PC-9 (cell line): Measurements from ENCODE around the gene ZNF618. TPM values are rescaled to one million over a fixed set of nuclear protein-coding genes. Genes with fewer than 3 reads are reported as not detected.

Experiments
- BruUV-seq: library from RNA; stranded (reverse); fragments of 400-500 nt; replicated peaks from 2 replicates; lab custom pipeline; 2021; lab: Mats Ljungman, UMichigan
- CTCF ChIA-PET: fragments of 300-600 bp; sonication (Branson Sonifier 250); formaldehyde crosslinking; loops from one replicate; lab custom pipeline; 2022; ENCODE audit warnings: antibody characterized with exemption; lab: Charles Lee
- POLR2A ChIA-PET: fragments of 300-600 bp; sonication (Branson Sonifier 250); formaldehyde crosslinking; loops from one replicate; lab custom pipeline; 2022; ENCODE audit warnings: antibody characterized with exemption; ENCODE audit not compliant: unreplicated experiment; lab: Charles Lee
- DNase-seq, 2 experiments: peaks; one replicate each; pipeline versions ENCODE4 v3.0.0 to v3.0.0-alpha.2; 2015 to 2022; ENCODE audit warnings: mixed read lengths in 1 of 2
- H2AFZ ChIP-seq: fragments of 200-600 bp; sonication (generic); 2 replicates; pipeline ENCODE4 v1.8.1; 2017; ENCODE audit warnings: antibody characterized with exemption
- H3F3A ChIP-seq: fragments of 200-600 bp; sonication (generic); 2 replicates; pipeline ENCODE4 v1.8.1; 2017; ENCODE audit warnings: antibody characterized with exemption, mild to moderate bottlenecking, low read depth; ENCODE audit not compliant: insufficient read depth
- H3K27ac ChIP-seq: fragments of 200-600 bp; sonication (generic); 2 replicates; pipeline ENCODE4 v1.6.1; 2016; ENCODE audit warnings: mixed run types
- H3K27me3 ChIP-seq: fragments of 200-600 bp; sonication (generic); 2 replicates; pipeline ENCODE4 v1.6.1; 2016; ENCODE audit warnings: low read depth, mixed run types; ENCODE audit not compliant: insufficient read depth
- H3K36me3 ChIP-seq: fragments of 200-600 bp; sonication (generic); 2 replicates; pipeline ENCODE4 v1.6.1; 2016; ENCODE audit warnings: low read depth, mixed run types
- H3K4me1 ChIP-seq: fragments of 200-600 bp; sonication (generic); replicated peaks from 2 replicates; pipeline ENCODE4 v1.6.1; 2016; ENCODE audit warnings: mixed run types; ENCODE audit not compliant: insufficient read depth
- H3K4me2 ChIP-seq: fragments of 200-600 bp; sonication (generic); 2 replicates; pipeline ENCODE4 v1.6.1; 2017; ENCODE audit warnings: mixed run types
- H3K4me3 ChIP-seq: fragments of 200-600 bp; sonication (generic); 2 replicates; pipeline ENCODE4 v1.6.1; 2016; ENCODE audit warnings: mixed run types
- H3K79me2 ChIP-seq: fragments of 200-600 bp; sonication (generic); 2 replicates; pipeline ENCODE4 v1.6.1; 2017; ENCODE audit warnings: low read depth, mixed run types
- H3K9me2 ChIP-seq: fragments of 200-600 bp; sonication (generic); 2 replicates; pipeline ENCODE4 v1.8.1; 2017; ENCODE audit warnings: mild to moderate bottlenecking; ENCODE audit not compliant: insufficient read depth
- H3K9me3 ChIP-seq: fragments of 200-600 bp; sonication (generic); 2 replicates; pipeline ENCODE4 v1.8.1; 2016; ENCODE audit warnings: low read depth; ENCODE audit not compliant: insufficient read depth
- H4K20me1 ChIP-seq: fragments of 200-600 bp; sonication (generic); 2 replicates; pipeline ENCODE4 v1.8.1; 2017; ENCODE audit not compliant: insufficient read depth
- EZH2 ChIP-seq: fragments of 200-600 bp; sonication (generic); IDR thresholded peaks from 2 replicates; pipeline ENCODE4 v1.8.0; 2017; ENCODE audit warnings: antibody characterized with exemption, low read depth
- intact Hi-C: fragments of 100-400 bp; cut with micrococcal nuclease; formaldehyde crosslinking; loops from one replicate; pipeline ENCODE4 v1.10.0; 2022; ENCODE audit not compliant: unreplicated experiment
- total RNA-seq: library from RNA; stranded (reverse); gene quantifications from 2 replicates; pipeline ENCODE4 v1.2.3, GENCODE V29; 2021
- TF ChIP-seq, protein P1 (sequence below): fragments of 200-600 bp; sonication (generic); conservative IDR thresholded peaks from 2 replicates; pipeline ENCODE4 v1.6.1; 2017; ENCODE audit warnings: mixed run types, antibody characterized with exemption, mild to moderate bottlenecking, moderate library complexity

The ZNF618 gene
- total RNA-seq, 1 experiment from 2014 or later = 0.20 TPM

DNA sequence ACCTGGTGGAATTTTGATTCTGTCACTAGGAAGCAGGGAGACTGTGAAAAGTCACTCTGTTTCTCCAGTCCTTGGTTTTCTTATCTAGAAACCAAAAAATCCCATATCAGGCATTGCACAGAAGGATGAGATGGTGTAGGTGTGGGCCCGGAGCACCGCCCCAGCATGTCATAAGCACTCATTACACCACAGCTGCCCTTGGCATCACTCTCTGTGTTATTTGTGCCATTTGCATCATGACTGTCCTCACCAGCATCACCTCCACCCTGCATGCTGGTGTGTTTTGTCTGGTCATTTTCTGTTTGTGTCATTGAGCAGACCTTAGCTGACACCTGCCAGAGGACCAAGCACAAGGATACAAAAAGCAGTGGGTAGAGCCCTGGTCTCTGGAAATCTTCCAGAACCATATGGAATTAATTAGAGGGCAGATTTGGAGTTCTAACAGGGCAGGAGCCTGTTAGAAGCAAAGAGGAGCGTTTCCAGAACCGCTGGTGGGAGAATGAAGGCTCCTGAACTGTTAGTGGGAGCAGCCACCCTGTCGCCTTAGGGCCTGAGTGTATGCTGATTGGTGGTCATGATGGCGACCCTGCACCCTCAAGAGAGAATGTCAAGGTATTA, 102.7 kb downstream of the ZNF618 start:
- Histone ChIP-seq H3K27ac (no peak overlapping the region), H3K9me3 (no peaks in the 10 kb centered on the region), H3K79me2 (no peaks in the 10 kb centered on the region), H3K27me3 (peaks cover 81% of the 10 kb centered on the region), H4K20me1 (no peaks in the 10 kb centered on the region), H3K4me2 (no peak overlapping the region), H3K4me3 (no peak overlapping the region), H2AFZ (no peak overlapping the region), H3K36me3 (no peaks in the 10 kb centered on the region), H3K4me1 (no peaks in the 10 kb centered on the region), H3K9me2 (no peaks in the 10 kb centered on the region), H3F3A (no peaks in the 10 kb centered on the region)
- intact Hi-C loops = no loop called here
- no TSS peak for BruUV-seq
- no peak for TF ChIP-seq EZH2
- TF ChIP-seq, protein P1, sequence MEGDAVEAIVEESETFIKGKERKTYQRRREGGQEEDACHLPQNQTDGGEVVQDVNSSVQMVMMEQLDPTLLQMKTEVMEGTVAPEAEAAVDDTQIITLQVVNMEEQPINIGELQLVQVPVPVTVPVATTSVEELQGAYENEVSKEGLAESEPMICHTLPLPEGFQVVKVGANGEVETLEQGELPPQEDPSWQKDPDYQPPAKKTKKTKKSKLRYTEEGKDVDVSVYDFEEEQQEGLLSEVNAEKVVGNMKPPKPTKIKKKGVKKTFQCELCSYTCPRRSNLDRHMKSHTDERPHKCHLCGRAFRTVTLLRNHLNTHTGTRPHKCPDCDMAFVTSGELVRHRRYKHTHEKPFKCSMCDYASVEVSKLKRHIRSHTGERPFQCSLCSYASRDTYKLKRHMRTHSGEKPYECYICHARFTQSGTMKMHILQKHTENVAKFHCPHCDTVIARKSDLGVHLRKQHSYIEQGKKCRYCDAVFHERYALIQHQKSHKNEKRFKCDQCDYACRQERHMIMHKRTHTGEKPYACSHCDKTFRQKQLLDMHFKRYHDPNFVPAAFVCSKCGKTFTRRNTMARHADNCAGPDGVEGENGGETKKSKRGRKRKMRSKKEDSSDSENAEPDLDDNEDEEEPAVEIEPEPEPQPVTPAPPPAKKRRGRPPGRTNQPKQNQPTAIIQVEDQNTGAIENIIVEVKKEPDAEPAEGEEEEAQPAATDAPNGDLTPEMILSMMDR = no peak
- DNase-seq = peak in 1 of 2 experiments; percentile 8
- ChIA-PET CTCF (no interaction called here), POLR2A (no interaction called here)

DNA sequence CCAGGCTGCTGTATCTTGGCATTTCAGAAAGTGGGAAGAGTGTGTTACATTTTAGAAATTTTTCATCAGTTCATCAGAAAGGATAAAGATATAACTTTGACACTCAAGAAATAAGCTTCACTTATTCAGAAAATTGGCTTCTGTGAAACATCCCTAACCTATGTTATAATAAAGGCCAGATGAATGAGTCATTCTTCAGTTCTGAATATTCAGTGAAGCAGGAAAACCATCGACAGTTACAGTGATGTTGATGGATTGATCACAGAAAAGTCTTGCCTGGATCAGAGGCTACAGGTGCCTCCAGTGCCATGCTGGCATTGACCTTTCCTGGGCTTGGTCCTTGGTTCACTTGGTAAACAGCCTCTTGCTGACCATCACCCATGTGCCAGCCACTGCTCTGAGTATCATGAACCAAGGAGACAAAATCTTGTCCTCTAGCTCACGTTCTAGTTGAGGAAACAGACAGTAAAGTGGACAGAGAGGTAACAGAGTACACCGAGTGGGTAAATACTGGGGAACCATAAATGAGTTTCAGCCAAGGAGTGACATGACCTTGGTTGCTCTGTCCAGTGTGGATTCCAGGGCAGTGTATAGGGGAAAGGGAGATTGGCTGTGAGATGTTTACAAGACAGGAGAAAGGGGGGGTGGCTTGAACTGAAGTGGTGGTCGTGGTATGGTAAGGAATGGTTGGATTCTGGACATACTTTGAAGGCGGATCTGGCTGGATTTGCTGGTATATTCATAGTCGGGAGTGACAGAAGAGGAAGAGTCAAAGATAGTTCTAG, 103.4 kb downstream of the ZNF618 start:
- no peak overlapping the region for H3K4me2 ChIP-seq
- no peaks in the 10 kb centered on the region for H3K79me2 ChIP-seq
- no peaks in the 10 kb centered on the region for H3K9me3 ChIP-seq
- no peak for DNase-seq
- H3K4me1 ChIP-seq = no peaks in the 10 kb centered on the region
- peaks cover 87% of the 10 kb centered on the region for H3K27me3 ChIP-seq
- no TSS peak for BruUV-seq
- TF ChIP-seq, protein P1 = no peak
- no peak for TF ChIP-seq EZH2
- POLR2A ChIA-PET = no interaction called here
- H3F3A ChIP-seq = no peaks in the 10 kb centered on the region
- H3K4me3 ChIP-seq = no peak overlapping the region
- CTCF ChIA-PET = no interaction called here
- intact Hi-C loops = no loop called here
- H3K27ac ChIP-seq = no peak overlapping the region
- no peaks in the 10 kb centered on the region for H4K20me1 ChIP-seq
- no peak overlapping the region for H2AFZ ChIP-seq
- no peaks in the 10 kb centered on the region for H3K36me3 ChIP-seq
- no peaks in the 10 kb centered on the region for H3K9me2 ChIP-seq

DNA sequence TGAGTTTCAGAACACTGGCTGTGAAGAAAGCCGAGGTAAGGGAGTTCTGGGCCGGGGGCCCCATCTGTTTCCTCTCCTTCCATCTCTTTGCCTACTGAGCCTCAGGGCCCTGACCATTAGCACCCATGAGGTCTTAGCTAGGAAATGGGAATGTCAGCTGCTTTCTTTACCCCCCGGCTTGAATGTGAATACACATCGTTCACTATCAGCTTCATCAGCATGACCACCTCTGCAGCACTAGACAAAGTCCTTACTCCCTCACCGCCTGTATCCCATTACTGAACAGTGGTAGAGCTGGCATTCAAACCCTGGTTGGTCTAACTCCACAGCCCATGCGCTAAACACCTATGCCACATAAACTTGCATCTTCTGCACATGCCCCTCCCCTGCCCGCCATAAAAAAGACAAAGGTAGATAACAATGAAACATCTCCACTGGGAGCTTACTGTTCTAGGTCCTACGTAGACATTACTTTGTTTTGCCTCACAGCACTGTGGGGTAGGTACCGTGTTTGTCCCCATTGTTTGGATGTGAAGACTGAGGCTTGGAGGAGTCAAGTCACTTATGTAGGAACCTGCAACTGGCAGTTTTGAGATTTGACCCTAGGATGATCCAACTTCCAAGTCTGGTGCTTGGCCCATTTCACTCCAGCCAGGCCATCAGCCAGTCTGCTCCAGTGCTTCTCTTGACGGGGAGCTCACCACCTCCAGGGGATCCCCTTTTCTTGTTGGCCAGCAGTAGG, 108.7 kb downstream of the ZNF618 start:
- Histone ChIP-seq H3K27ac (no peak overlapping the region), H3K4me1 (no peaks in the 10 kb centered on the region), H3K9me3 (no peaks in the 10 kb centered on the region), H2AFZ (no peak overlapping the region), H4K20me1 (no peaks in the 10 kb centered on the region), H3K9me2 (no peaks in the 10 kb centered on the region), H3K36me3 (no peaks in the 10 kb centered on the region), H3K4me2 (no peak overlapping the region), H3K79me2 (no peaks in the 10 kb centered on the region), H3F3A (no peaks in the 10 kb centered on the region), H3K4me3 (no peak overlapping the region), H3K27me3 (peaks cover 95% of the 10 kb centered on the region)
- POLR2A ChIA-PET = interaction anchor here (0.6 kb wide), 1 partner anchor 894 kb away, joined by 4 read pairs; no protein-coding TSS in a partner anchor
- no TSS peak for BruUV-seq
- TF ChIP-seq, protein P1 = no peak
- no peak for TF ChIP-seq EZH2
- CTCF ChIA-PET = no interaction called here
- intact Hi-C loops = no loop called here
- DNase-seq = no peak
